ENCODE results near the gene SPAG9.
A peak's percentile ranks its signal among the peaks of the same experiment; 100 is the strongest.

The SPAG9 gene

GRCh38 chr17:50955667-50956120 is 165.0 kb downstream of the SPAG9 start:
- H3K36me3 ChIP-seq (ENCODE audit: insufficient read depth, low read depth, low read length) = no peaks in the 10 kb centered on the region; the same call in 1 of the 2 replicates
- H3K9ac ChIP-seq (ENCODE audit: low read depth, low read length) = no peak overlapping the region
- no peak overlapping the region for H3K4me3 ChIP-seq (ENCODE audit: low read length)
- no peak overlapping the region for H3K27ac ChIP-seq (ENCODE audit: low read length)
- peaks cover 14% of the 10 kb centered on the region for H3K4me1 ChIP-seq (ENCODE audit: insufficient read depth, low read length)
- no peaks in the 10 kb centered on the region for H3K27me3 ChIP-seq (ENCODE audit: insufficient read depth, low read length)
- H3K9me3 ChIP-seq (ENCODE audit: insufficient read depth, low read depth, low read length) = no peaks in the 10 kb centered on the region

DNA sequence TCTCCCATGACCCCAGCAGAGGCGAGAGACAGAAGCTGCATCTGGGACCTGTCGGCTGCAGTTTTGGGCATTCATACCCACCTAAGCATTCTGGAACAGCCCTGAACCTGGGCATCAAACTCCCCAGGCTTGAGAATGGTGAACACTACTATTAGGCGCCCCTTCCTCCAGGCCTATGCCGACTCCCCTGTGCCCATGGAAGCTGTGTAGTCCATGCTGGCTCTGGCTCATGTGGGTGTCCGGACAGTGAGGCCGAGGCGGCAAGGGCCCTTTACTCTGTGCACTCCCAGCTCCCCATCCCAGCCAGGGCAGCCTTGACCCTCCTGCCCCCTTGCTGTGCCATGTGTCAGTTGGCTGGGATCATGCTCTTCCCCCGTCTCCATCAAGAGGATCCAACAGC is 165.5 kb downstream of the SPAG9 start:
- Histone ChIP-seq H3K9ac (ENCODE audit: low read depth, low read length) (no peak overlapping the region), H3K36me3 (ENCODE audit: insufficient read depth, low read depth, low read length) (no peaks in the 10 kb centered on the region; the same call in 1 of the 2 replicates), H3K4me1 (ENCODE audit: insufficient read depth, low read length) (peaks cover 14% of the 10 kb centered on the region), H3K27ac (ENCODE audit: low read length) (no peak overlapping the region), H3K4me3 (ENCODE audit: low read length) (no peak overlapping the region), H3K27me3 (ENCODE audit: insufficient read depth, low read length) (no peaks in the 10 kb centered on the region), H3K9me3 (ENCODE audit: insufficient read depth, low read depth, low read length) (no peaks in the 10 kb centered on the region)

DNA sequence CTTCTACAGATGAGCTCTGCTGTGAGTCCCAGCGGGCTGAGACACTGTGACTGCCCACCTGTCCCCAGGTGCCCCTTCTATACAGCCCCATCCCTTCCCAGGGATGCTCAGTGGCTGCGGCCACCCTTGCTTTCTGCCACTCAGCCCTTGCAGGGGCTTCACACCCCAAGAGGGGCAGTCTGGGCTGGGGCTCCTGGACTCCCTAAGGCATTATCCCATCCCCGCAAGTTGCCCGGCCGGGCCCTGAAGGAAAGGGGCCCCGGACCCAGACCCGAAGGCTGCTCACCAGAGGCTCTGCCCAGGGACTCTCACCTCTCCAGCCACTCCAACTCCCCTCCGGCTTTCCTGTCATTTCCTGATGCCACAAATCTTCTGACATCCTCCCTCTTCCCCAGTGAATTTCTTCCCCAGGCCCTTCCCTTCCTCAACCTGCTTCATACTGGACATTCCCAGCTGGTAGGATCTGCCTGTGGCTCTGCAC is 166.0 kb downstream of the SPAG9 start:
- H3K4me1 ChIP-seq (ENCODE audit: insufficient read depth, low read length) = peaks cover 19% of the 10 kb centered on the region
- H3K27me3 ChIP-seq (ENCODE audit: insufficient read depth, low read length) = no peaks in the 10 kb centered on the region
- no peaks in the 10 kb centered on the region for H3K9me3 ChIP-seq (ENCODE audit: insufficient read depth, low read depth, low read length)
- no peak overlapping the region for H3K27ac ChIP-seq (ENCODE audit: low read length)
- no peaks in the 10 kb centered on the region for H3K36me3 ChIP-seq (ENCODE audit: insufficient read depth, low read depth, low read length)
- no peak overlapping the region for H3K4me3 ChIP-seq (ENCODE audit: low read length)
- 0 out of 2 replicates have a peak overlapping the region, but pooled peaks have one; percentile 3 for H3K9ac ChIP-seq (ENCODE audit: low read depth, low read length)

GRCh38 chr17:50953831-50954601 is 166.7 kb downstream of the SPAG9 start:
- Histone ChIP-seq H3K4me1 (ENCODE audit: insufficient read depth, low read length) (peaks cover 21% of the 10 kb centered on the region), H3K4me3 (ENCODE audit: low read length) (no peak overlapping the region), H3K27ac (ENCODE audit: low read length) (peak overlapping the region; percentile 14), H3K27me3 (ENCODE audit: insufficient read depth, low read length) (no peaks in the 10 kb centered on the region), H3K9me3 (ENCODE audit: insufficient read depth, low read depth, low read length) (no peaks in the 10 kb centered on the region), H3K9ac (ENCODE audit: low read depth, low read length) (peak overlapping the region; percentile 3; the same call in 1 of the 2 replicates), H3K36me3 (ENCODE audit: insufficient read depth, low read depth, low read length) (no peaks in the 10 kb centered on the region)

DNA sequence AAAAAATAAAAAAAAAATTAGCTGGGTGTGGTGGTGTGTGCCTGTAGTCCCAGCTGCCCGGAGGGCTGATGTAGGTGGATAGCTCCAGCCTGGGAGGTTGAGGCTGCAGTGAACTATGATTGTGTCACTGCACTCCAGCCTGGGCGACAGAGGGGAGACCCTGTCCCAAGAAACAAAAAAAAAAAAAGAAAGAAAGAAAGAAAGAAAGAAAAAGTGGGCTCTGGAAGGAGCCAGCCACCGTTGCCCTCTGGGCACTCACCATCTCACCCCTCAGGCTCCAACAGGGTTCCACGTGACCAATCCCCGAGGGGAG is 167.2 kb downstream of the SPAG9 start:
- H3K9ac ChIP-seq (ENCODE audit: low read depth, low read length) = peak overlapping the region; percentile 3; the same call in 1 of the 2 replicates
- H3K4me3 ChIP-seq (ENCODE audit: low read length) = no peak overlapping the region
- H3K27ac ChIP-seq (ENCODE audit: low read length) = peak overlapping the region; percentile 14
- H3K4me1 ChIP-seq (ENCODE audit: insufficient read depth, low read length) = peaks cover 21% of the 10 kb centered on the region
- H3K9me3 ChIP-seq (ENCODE audit: insufficient read depth, low read depth, low read length) = no peaks in the 10 kb centered on the region
- no peaks in the 10 kb centered on the region for H3K27me3 ChIP-seq (ENCODE audit: insufficient read depth, low read length)
- H3K36me3 ChIP-seq (ENCODE audit: insufficient read depth, low read depth, low read length) = no peaks in the 10 kb centered on the region

- Histone ChIP-seq H3K4me1 (ENCODE audit: insufficient read depth, low read length) (peaks cover 21% of the 10 kb centered on the region), H3K9ac (ENCODE audit: low read depth, low read length) (no peak overlapping the region), H3K27ac (ENCODE audit: low read length) (no peak overlapping the region), H3K4me3 (ENCODE audit: low read length) (no peak overlapping the region), H3K27me3 (ENCODE audit: insufficient read depth, low read length) (no peaks in the 10 kb centered on the region), H3K36me3 (ENCODE audit: insufficient read depth, low read depth, low read length) (no peaks in the 10 kb centered on the region), H3K9me3 (ENCODE audit: insufficient read depth, low read depth, low read length) (no peaks in the 10 kb centered on the region)
These were observed 167.8 kb downstream of the SPAG9 start for GRCh38 chr17:50952889-50953288.

DNA sequence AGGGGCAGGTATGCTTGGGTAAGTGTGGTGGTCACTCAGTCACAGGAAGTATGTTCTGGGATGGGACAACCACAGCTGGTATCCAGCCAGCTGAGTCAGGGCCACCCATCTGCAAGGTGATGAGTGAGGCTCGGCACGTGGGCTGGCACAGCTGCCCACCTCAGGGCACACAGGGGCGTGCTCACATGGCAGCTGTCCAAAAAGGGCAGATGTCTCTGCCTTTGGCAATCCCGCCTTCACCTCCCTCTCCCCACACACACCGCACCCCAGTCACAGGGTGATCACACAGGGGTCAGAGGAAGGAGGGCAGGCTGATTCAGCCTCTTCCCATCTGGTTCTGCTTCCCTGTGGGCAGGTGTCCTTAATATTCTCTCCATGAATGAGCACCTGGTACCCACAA is 168.7 kb downstream of the SPAG9 start:
- Histone ChIP-seq H3K27ac (ENCODE audit: low read length) (no peak overlapping the region), H3K9me3 (ENCODE audit: insufficient read depth, low read depth, low read length) (no peaks in the 10 kb centered on the region), H3K4me3 (ENCODE audit: low read length) (no peak overlapping the region), H3K36me3 (ENCODE audit: insufficient read depth, low read depth, low read length) (no peaks in the 10 kb centered on the region), H3K9ac (ENCODE audit: low read depth, low read length) (no peak overlapping the region), H3K27me3 (ENCODE audit: insufficient read depth, low read length) (no peaks in the 10 kb centered on the region), H3K4me1 (ENCODE audit: insufficient read depth, low read length) (peaks cover 21% of the 10 kb centered on the region)

DNA sequence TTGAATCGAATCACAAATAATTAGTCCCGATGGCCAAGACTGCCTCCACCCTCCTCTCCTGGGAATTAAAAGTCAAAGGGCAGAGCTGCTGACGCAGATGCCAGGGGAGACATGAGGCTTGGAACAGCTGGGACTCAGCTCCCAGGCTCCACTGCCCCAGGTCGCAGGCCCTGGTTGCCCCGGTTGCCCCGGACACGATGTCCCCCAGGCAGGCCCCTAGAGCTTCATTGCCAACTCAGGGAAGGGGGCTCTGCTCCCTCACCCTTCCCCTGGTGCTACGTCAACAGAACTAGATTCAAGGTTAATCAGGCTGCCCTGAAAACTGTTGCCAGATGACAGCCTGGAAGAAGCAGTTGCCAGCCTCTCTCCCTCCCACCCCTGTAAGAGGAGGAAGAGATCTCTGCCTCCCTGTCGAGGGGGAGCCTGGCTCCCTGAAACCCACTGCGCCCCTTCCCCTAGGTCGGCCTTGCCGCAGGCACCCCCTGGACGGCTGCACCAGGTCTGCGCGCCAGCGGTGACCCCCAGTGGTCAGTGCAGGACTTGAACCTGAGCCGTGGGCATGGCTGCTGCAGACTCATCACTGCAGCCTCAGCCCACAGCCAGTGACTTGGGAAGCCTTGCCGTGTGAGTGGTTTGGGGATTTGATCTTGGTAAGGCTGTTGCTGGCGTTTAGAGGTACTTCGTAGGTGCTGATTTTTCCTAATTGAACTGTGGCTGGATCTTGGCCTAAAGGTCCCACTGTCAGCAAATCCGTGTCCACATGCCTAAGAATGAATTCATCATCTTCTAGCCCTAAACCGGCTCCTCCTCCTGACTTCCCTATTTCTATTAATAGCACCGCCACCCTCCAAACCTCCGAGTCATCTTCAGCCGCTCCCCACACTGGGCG is 170.4 kb downstream of the SPAG9 start:
- Histone ChIP-seq H3K4me3 (ENCODE audit: low read length) (no peak overlapping the region), H3K36me3 (ENCODE audit: insufficient read depth, low read depth, low read length) (no peaks in the 10 kb centered on the region), H3K9me3 (ENCODE audit: insufficient read depth, low read depth, low read length) (no peaks in the 10 kb centered on the region), H3K9ac (ENCODE audit: low read depth, low read length) (no peak overlapping the region), H3K27me3 (ENCODE audit: insufficient read depth, low read length) (peaks cover 1% of the 10 kb centered on the region; the same call in 1 of the 2 replicates), H3K4me1 (ENCODE audit: insufficient read depth, low read length) (peaks cover 21% of the 10 kb centered on the region), H3K27ac (ENCODE audit: low read length) (no peak overlapping the region)

- H3K9ac ChIP-seq (ENCODE audit: low read depth, low read length) = no peak overlapping the region; the same call in 1 of the 2 replicates
- no peaks in the 10 kb centered on the region for H3K36me3 ChIP-seq (ENCODE audit: insufficient read depth, low read depth, low read length)
- H3K4me3 ChIP-seq (ENCODE audit: low read length) = no peak overlapping the region
- peaks cover 8% of the 10 kb centered on the region; the same call in 1 of the 2 replicates for H3K27me3 ChIP-seq (ENCODE audit: insufficient read depth, low read length)
- H3K4me1 ChIP-seq (ENCODE audit: insufficient read depth, low read length) = peaks cover 14% of the 10 kb centered on the region
- no peaks in the 10 kb centered on the region for H3K9me3 ChIP-seq (ENCODE audit: insufficient read depth, low read depth, low read length)
- H3K27ac ChIP-seq (ENCODE audit: low read length) = no peak overlapping the region
These were observed 171.3 kb downstream of the SPAG9 start for GRCh38 chr17:50949128-50949988.

DNA sequence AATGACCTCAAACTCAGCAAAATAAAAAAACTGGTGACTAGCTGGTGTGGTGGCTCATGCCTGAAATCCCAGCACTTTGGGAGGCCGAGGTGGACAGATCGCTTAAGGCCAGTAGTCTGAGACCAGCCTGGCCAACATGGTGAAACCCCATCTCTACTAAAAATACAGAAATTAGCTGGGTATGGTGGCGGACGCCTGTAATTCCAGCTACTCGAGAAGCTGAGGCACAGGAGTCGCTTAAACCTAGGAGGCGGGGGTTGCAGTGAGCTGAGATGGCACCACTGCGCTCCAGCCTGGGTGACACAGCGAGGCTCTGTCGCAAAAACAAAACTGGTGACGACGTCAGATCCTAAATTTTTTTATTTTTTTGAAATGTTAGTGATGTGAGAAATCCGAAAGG is 172.0 kb downstream of the SPAG9 start:
- no peak overlapping the region; the same call in 1 of the 2 replicates for H3K9ac ChIP-seq (ENCODE audit: low read depth, low read length)

More for the DNA sequence above, 172.0 kb downstream of the SPAG9 start:
- Histone ChIP-seq H3K4me3 (ENCODE audit: low read length) (no peak overlapping the region), H3K27me3 (ENCODE audit: insufficient read depth, low read length) (peaks cover 14% of the 10 kb centered on the region), H3K27ac (ENCODE audit: low read length) (no peak overlapping the region), H3K36me3 (ENCODE audit: insufficient read depth, low read depth, low read length) (no peaks in the 10 kb centered on the region), H3K4me1 (ENCODE audit: insufficient read depth, low read length) (peaks cover 7% of the 10 kb centered on the region; the same call in 1 of the 2 replicates), H3K9me3 (ENCODE audit: insufficient read depth, low read depth, low read length) (no peaks in the 10 kb centered on the region)

All from iPS-20b (cell line).